ENCODE data around the gene LSMEM2.
A peak's percentile ranks its signal among the peaks of the same experiment; 100 is the strongest.
"Not testable (repeated sequence)": the region's sequence is repeated elsewhere in the genome, so short reads cannot be mapped to it uniquely, and the experiment has no call there.

LSMEM2 gene

DNA sequence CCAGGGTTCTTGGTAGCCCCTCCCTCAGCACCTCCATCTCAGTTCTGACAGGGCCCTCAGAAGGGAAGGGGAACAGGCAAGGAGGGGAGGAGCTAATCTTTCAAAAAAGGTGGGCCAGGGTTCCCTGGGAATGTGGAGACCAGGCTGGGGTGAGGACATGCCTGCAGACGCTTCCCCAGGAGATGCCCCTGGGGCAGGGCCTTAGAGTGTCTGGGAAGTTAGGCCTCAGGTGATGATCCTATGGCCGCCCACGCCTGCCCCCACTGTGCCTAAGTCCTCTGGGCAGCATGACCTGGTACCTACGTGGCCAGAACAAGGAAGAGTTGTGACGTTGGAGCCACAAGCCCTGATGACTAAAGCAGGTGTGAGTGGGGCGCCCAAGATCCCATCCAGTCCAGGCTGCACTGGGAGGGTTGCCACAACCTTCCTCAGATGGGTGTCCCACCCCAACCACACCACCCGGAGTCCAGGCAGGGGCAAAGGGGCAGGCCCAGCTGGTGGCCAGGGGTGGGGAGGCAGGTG, 13.9 kb upstream of the LSMEM2 start:
- no peak for DNase-seq (ENCODE audit: low spot score)

DNA sequence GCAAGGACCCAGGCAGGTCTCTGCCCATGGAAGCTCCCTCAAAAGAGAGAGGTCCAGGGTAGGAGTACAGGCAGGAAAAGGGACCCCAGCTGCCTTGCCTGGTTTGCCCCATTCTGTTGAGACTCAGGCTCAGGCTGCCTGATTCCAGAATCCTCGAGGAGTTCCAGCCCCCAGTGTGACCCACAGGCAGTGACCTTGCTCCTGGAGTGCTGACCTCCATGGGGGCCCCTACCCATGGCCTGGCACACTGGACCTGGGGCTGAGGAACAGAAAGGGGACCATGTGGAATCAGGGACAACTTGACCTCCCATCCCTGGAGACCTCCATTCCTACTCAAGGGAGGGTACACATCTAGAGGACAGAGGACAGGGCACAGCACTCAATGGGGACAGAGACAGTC, 13.3 kb upstream of the LSMEM2 start:
- DNase-seq (ENCODE audit: low spot score) = no peak

DNA sequence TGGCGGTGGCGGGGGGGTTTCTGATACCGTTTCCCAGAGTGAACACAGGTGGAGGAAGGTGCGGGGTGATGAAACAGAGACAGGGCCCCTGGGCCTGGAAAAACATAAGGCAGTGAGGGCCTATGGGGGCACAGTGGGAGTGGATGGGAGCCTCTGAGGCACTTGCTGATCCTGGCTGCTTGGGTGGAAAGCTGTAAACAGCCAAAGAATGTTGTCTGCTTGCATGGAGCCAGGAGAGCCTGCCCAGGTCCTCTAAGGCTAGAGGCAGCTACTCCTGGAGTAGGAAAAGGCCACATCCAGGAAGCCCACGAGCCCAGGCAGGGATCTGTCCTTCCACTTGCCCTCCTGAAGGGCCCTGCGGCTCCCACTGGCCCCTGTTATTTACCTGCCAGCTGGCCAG, 12.9 kb upstream of the LSMEM2 start:
- DNase-seq (ENCODE audit: low spot score) = no peak

- DNase-seq (ENCODE audit: low spot score) = no peak
Observed at GRCh38 chr3:50266836-50267235, 12.1 kb upstream of the LSMEM2 start.

DNA sequence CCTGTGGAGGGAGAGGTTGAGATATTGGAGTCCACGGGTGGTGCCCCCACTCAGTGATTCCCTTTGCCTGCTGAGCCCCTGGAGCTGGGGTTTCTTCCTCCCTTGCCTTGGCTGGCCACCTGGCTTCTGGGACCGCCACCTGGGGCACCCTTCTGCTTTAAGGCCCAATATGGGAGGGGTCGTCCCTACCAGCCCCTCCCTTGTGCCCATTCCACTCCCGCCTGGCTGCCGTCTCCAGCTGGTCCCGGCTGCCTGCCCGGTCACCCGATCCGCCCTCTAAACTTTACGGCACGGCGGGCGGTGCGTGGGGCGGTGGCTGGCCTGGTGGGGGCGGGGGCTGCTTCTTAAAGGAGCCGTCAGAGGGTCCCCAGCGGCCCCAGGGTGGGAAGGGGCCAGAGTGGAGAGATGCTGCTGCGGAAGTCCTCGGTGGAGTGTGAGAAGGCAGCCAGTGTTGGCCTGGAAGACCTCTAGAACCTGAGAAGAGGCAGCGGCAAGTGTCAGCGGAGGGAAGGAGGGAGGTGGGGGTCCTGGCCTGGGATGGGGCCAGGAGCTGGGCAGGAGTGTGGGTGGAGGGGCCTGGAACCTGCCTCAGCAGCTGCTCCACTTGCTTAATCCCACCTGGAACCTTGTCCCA, 11.5 kb upstream of the LSMEM2 start:
- peak; percentile 49 for DNase-seq (ENCODE audit: low spot score)

DNA sequence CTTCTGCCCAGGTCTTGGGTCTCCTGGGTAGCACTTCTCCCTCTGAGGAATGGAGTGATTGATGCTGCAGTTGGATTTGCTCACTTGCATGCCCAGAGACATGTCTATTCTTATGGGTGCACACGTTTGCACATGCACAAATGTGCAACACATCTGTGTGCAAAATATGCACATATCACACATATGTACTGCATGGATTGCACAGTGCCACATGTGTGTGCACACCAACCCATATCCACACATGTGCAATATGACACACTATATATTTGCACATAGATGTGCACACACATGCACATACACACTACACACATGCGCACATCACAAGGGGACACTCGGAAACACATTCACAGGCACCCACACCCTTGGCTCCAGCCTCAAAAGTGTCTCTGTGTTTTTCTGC, 10.6 kb upstream of the LSMEM2 start:
- no peak for DNase-seq (ENCODE audit: low spot score)

GRCh38 chr3:50268703-50269451, 10.0 kb upstream of the LSMEM2 start, which contains the start of gene SEMA3B:
TSS of gene SEMA3B (plus strand) at chr3:50269147. CDS start at chr3:50269241, 94 bp downstream.
- peak; percentile 56 for DNase-seq (ENCODE audit: low spot score)

DNA sequence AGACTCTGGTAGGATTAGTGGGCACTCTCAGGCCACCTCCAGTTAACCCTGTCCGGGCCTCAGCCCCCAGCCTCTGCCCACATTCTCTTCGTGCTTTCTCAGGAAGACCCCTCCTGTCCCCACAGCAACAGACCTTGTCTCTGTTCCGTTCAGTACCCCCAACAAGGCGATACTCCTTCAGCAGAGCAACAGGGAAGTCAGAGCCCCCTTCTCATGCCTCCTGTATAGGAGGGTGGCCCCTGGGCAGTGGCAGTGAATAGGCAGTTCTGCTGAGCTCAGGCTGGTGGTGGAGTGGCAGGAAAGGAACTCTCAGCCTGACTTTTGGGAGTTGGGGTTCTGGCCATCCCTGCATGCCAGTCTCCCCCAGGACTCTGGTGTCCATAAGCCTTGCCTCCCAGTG, 9.4 kb upstream of the LSMEM2 start:
- no peak for DNase-seq (ENCODE audit: low spot score)

GRCh38 chr3:50269977-50270413, 8.9 kb upstream of the LSMEM2 start:
- no peak for DNase-seq (ENCODE audit: low spot score)

DNA sequence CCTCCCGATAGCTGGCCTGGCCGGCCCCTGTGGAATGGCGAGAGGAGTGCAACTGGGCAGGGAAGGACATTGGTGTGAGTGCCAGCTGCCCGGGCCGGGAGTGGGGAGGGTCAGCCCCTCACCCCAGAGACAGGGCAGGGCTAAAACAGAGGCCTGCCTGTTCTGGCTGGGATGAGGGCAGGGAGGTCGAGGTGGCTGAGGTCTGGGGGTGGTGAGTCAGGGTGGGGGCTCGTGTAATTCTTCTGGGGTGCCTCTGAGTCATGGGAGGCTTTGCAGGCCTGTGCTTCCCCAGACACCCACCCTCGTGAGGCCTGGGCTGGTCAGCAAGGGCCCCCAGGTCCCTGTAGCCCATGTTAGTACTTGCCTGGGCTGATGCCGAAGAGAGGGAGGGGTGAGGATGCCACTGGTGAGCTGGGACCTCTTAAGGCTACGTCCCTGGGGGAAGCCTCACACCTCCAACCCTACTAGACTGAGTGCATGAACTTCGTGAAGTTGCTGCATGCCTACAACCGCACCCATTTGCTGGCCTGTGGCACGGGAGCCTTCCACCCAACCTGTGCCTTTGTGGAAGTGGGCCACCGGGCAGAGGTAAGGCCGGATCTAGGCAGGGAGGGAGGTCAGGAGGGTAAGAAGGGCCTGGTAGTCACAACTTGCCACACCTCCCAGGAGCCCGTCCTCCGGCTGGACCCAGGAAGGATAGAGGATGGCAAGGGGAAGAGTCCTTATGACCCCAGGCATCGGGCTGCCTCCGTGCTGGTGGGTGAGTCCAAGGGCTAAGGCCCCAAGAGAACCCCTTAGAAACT, 8.3 kb upstream of the LSMEM2 start:
- no peak for DNase-seq (ENCODE audit: low spot score)

- no peak for DNase-seq (ENCODE audit: low spot score)
Observed at GRCh38 chr3:50271314-50271936, 7.5 kb upstream of the LSMEM2 start.

DNA sequence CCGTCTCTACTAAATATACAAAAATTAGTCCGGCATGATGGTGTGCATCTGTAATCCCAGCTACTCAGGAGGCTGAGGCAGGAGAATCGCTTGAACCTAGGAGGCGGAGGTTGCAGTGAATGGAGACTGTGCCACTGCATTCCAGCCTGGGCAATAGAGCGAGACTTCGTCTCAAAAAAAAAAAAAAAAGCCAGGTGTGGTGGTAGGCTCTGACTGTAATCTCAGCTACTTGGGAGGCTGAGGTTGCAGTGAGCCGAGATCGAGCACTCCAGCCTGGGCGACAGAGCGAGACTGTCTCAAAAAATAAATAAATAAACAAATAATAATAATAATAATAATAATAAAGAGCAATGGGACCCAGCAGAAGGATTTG, 6.4 kb upstream of the LSMEM2 start:
- not testable (repeated sequence) for DNase-seq (ENCODE audit: low spot score)

GRCh38 chr3:50272911-50273688, 5.8 kb upstream of the LSMEM2 start:
- peak; percentile 95 for DNase-seq (ENCODE audit: low spot score)

DNA sequence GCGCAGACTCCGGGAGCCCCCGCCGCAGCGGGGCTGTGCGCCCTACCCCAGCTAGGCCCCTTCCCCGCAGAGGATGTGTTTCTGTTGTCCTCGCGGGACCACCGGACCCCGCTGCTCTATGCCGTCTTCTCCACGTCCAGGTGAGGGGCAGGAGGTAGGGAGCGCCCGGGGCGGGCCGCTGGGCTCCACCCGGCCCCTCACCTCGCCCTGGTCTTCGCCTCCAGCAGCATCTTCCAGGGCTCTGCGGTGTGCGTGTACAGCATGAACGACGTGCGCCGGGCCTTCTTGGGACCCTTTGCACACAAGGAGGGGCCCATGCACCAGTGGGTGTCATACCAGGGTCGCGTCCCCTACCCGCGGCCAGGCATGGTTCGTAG, 5.2 kb upstream of the LSMEM2 start:
- DNase-seq (ENCODE audit: low spot score) = no peak

DNA sequence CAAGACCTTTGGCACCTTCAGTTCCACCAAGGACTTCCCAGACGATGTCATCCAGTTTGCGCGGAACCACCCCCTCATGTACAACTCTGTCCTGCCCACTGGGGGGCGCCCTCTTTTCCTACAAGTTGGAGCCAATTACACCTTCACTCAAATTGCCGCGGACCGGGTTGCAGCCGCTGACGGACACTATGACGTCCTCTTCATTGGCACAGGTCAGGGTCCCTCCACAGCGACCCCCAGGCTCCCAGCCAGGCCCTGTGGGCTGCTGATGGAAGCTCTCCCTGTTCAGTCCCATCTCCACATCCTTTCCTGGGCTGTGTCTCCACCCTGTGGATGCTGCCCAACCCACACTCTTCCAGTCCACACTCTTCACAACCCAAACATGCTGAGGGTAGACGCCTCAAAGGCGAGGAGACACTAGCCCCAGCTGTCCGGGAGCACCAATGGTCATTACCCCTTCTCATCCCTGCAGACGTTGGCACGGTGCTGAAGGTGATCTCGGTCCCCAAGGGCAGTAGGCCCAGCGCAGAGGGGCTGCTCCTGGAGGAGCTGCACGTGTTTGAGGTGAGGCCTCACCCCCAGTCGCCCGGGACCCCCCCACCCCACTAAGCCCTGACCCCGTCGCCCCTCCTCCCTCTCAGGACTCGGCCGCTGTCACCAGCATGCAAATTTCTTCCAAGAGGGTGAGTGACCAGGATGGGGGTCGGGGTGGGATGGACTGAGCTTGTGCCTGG, 4.3 kb upstream of the LSMEM2 start:
- peak; percentile 81 for DNase-seq (ENCODE audit: low spot score)

DNA sequence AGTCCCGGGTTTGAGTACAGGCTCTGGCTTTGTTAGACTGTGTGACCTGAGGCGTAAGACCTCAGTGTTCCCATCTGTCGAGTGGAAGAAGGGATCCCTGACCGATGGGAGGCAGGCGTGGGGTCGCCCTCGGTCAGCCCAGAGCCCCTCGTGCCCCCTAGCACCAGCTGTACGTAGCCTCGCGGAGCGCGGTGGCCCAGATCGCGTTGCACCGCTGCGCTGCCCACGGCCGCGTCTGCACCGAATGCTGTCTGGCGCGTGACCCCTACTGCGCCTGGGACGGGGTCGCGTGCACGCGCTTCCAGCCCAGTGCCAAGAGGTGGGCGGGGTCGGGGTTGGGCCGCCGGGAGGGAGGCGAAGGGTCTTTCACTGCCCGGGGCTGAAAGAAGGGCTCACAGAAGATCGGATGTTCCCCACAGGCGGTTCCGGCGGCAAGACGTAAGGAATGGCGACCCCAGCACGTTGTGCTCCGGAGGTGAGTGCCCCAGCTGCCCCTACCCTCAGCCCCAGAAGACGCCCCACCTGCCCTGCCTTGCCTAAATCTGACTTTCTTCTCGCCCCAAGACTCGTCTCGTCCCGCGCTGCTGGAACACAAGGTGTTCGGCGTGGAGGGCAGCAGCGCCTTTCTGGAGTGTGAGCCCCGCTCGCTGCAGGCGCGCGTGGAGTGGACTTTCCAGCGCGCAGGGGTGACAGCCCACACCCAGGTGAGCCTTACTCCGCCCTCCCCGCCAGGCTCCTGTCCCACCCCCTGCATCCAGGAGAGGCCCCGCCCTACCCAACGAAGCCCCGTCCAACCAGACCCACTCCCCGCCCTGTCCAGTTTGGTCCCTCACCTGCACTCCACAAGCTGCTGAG, 3.5 kb upstream of the LSMEM2 start:
- DNase-seq (ENCODE audit: low spot score) = peak; percentile 56

- DNase-seq (ENCODE audit: low spot score) = no peak
Observed at GRCh38 chr3:50275996-50276761, 2.7 kb upstream of the LSMEM2 start.

GRCh38 chr3:50276762-50277101, 2.2 kb upstream of the LSMEM2 start:
- DNase-seq (ENCODE audit: low spot score) = no peak
